GF-D8 (cell line): Measurements from ENCODE around the gene EFCAB6.

Experiments used
- DNase-seq: peaks from one replicate; lab custom pipeline; 2025; lab: John Stamatoyannopoulos, UW

Gene EFCAB6

GRCh38 chr22:43634316-43634715 lies 177.8 kb downstream of the EFCAB6 start:
- DNase-seq = no peak

GRCh38 chr22:43633631-43634285 lies 178.3 kb downstream of the EFCAB6 start:
- DNase-seq = no peak

GRCh38 chr22:43631846-43632245 lies 180.3 kb downstream of the EFCAB6 start:
- no peak for DNase-seq

GRCh38 chr22:43631201-43631600 lies 180.9 kb downstream of the EFCAB6 start:
- no peak for DNase-seq

GRCh38 chr22:43630451-43630850 lies 181.7 kb downstream of the EFCAB6 start:
- no peak for DNase-seq

- DNase-seq = no peak
Measured at GRCh38 chr22:43628250-43628649, 183.9 kb downstream of the EFCAB6 start.

- DNase-seq = no peak
Measured at GRCh38 chr22:43627485-43628213, 184.5 kb downstream of the EFCAB6 start.

- DNase-seq = no peak
Measured at GRCh38 chr22:43625242-43625641, 186.9 kb downstream of the EFCAB6 start.

- no peak for DNase-seq
Measured at GRCh38 chr22:43624144-43624998, 187.7 kb downstream of the EFCAB6 start.

- DNase-seq = no peak
Measured at GRCh38 chr22:43622886-43623285, 189.2 kb downstream of the EFCAB6 start.

- DNase-seq = no peak
Measured at GRCh38 chr22:43620197-43620596, 191.9 kb downstream of the EFCAB6 start.

GRCh38 chr22:43618517-43618916 lies 193.6 kb downstream of the EFCAB6 start:
- DNase-seq = no peak

- DNase-seq = no peak
Measured at GRCh38 chr22:43616645-43617044, 195.5 kb downstream of the EFCAB6 start.

- DNase-seq = no peak
Measured at GRCh38 chr22:43600265-43600664, 211.8 kb downstream of the EFCAB6 start.

- no peak for DNase-seq
Measured at GRCh38 chr22:43592476-43592875, 219.6 kb downstream of the EFCAB6 start.

GRCh38 chr22:43591380-43591779 lies 220.7 kb downstream of the EFCAB6 start:
- no peak for DNase-seq

- DNase-seq = no peak
Measured at GRCh38 chr22:43587574-43587973, 224.5 kb downstream of the EFCAB6 start.

- DNase-seq = no peak
Measured at GRCh38 chr22:43583501-43583900, 228.6 kb downstream of the EFCAB6 start.

- no peak for DNase-seq
Measured at GRCh38 chr22:43582394-43582793, 229.7 kb downstream of the EFCAB6 start.

- no peak for DNase-seq
Measured at GRCh38 chr22:43580271-43580750, 231.8 kb downstream of the EFCAB6 start.

GRCh38 chr22:43574738-43575137 lies 237.4 kb downstream of the EFCAB6 start:
- no peak for DNase-seq

- no peak for DNase-seq
Measured at GRCh38 chr22:43572710-43573109, 239.4 kb downstream of the EFCAB6 start.

GRCh38 chr22:43571181-43571580 lies 240.9 kb downstream of the EFCAB6 start:
- DNase-seq = no peak
